Astrocyte (in vitro differentiated cells and primary cell): ENCODE results near the gene DCUN1D2.

Experiments
- EZH2 ChIP-seq: IDR thresholded peaks from 2 replicates; pipeline ENCODE4 v1.6.1; 2012; ENCODE audit warnings: mild to moderate bottlenecking, low read length, inconsistent platforms; ENCODE audit not compliant: insufficient read depth
- TF ChIP-seq, protein P1 (sequence below): IDR thresholded peaks from 2 replicates; pipeline ENCODE4 v1.5.1; 2011; ENCODE audit warnings: low read depth, mild to moderate bottlenecking, inconsistent platforms, low read length, moderate library complexity; ENCODE audit not compliant: insufficient read depth

DNA sequence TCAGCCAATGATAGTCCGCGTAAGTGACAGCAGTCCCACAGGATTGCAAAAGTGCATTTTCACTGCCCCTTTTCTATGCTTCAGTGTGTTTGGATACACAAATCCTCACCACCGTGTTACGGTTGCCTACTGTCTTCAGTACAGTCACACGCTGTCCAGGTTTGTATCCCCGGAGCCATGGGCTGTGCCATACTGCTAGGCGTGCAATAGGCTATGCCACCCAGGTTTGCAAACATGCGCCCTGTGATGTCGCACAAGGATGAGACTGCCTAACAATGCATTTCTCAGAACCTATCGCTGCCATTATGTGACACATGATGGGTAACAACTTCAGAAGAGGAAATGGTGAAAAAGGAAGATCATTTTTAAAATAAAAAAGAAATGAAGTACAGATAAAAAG is 20.4 kb downstream of the DCUN1D2 start:
- TF ChIP-seq, protein P1, sequence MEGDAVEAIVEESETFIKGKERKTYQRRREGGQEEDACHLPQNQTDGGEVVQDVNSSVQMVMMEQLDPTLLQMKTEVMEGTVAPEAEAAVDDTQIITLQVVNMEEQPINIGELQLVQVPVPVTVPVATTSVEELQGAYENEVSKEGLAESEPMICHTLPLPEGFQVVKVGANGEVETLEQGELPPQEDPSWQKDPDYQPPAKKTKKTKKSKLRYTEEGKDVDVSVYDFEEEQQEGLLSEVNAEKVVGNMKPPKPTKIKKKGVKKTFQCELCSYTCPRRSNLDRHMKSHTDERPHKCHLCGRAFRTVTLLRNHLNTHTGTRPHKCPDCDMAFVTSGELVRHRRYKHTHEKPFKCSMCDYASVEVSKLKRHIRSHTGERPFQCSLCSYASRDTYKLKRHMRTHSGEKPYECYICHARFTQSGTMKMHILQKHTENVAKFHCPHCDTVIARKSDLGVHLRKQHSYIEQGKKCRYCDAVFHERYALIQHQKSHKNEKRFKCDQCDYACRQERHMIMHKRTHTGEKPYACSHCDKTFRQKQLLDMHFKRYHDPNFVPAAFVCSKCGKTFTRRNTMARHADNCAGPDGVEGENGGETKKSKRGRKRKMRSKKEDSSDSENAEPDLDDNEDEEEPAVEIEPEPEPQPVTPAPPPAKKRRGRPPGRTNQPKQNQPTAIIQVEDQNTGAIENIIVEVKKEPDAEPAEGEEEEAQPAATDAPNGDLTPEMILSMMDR = no peak
- TF ChIP-seq EZH2 = no peak
